Glutamatergic neuron (in vitro differentiated cells): ENCODE measurements around the gene MTREX. TPM values are rescaled to one million over a fixed set of nuclear protein-coding genes. Genes with fewer than 3 reads are reported as not detected.
A peak's percentile ranks its signal among the peaks of the same experiment; 100 is the strongest.

ENCODE experiments used
- DNase-seq: peaks from one replicate; pipeline ENCODE4 v3.0.0; 2022
- H3K27ac Mint-ChIP-seq: one replicate; pipeline ENCODE4 v1.8.0; 2020; ENCODE audit warnings: mild to moderate bottlenecking, mixed read lengths, inconsistent platforms; ENCODE audit not compliant: unreplicated experiment
- H3K27me3 Mint-ChIP-seq: one replicate; pipeline ENCODE4 v1.8.0; 2020; ENCODE audit warnings: mild to moderate bottlenecking, moderate library complexity, mixed read lengths, inconsistent platforms; ENCODE audit not compliant: unreplicated experiment
- H3K36me3 Mint-ChIP-seq: one replicate; pipeline ENCODE4 v1.8.0; 2020; ENCODE audit warnings: mild to moderate bottlenecking, mixed read lengths, inconsistent platforms; ENCODE audit not compliant: unreplicated experiment
- H3K4me1 Mint-ChIP-seq: one replicate; pipeline ENCODE4 v1.8.0; 2020; ENCODE audit warnings: mild to moderate bottlenecking, low read depth, mixed read lengths, inconsistent platforms; ENCODE audit not compliant: unreplicated experiment
- H3K4me3 Mint-ChIP-seq: one replicate; pipeline ENCODE4 v1.8.0; 2020; ENCODE audit warnings: mild to moderate bottlenecking, mixed read lengths, inconsistent platforms; ENCODE audit not compliant: unreplicated experiment
- H3K9me3 Mint-ChIP-seq: one replicate; pipeline ENCODE4 v1.8.0; 2020; ENCODE audit warnings: mild to moderate bottlenecking, moderate library complexity, mixed read lengths, inconsistent platforms; ENCODE audit not compliant: unreplicated experiment
- CTCF ChIP-seq: fragments of 200-600 bp; sonication (generic); IDR thresholded peaks from one replicate; pipeline ENCODE4 v1.5.0; 2021; ENCODE audit not compliant: partially characterized antibody, unreplicated experiment
- long read RNA-seq: library from polyadenylated mRNA; unstranded; transcript quantifications from one replicate; pipeline ENCODE4 v2.0.0, GENCODE V29; 2020; ENCODE audit not compliant: unreplicated experiment
- total RNA-seq: library from RNA; stranded (reverse); fragmentation: NEBNext Ultra II Directional; extraction: Animal tissue kit (Norgen Biotek cat#: 25700); gene quantifications from one replicate; pipeline ENCODE4 v1.2.1, GENCODE V29; 2021; ENCODE audit not compliant: unreplicated experiment

MTREX gene
- total RNA-seq: 81.9 TPM
- long read RNA-seq, full-length matches to known transcripts: 12 of 15 reads
- long read RNA-seq, partial matches to known transcripts: 2 of 15 reads
- long read RNA-seq, other reads (novel, unspliced or antisense): 1 of 15 reads

GRCh38 chr5:55307383-55308253 lies at the start of gene MTREX, which contains the start of gene DHX29:
Gene MTREX, plus strand, starts transcription at chr5:55307989. Its CDS starts 25 bp downstream, at chr5:55308014.
Gene DHX29, minus strand, starts transcription at chr5:55307694. Its CDS starts 121 bp downstream, at chr5:55307573.
- no peak within 1 kb of the TSS for H3K27ac Mint-ChIP-seq
- no peak within 1 kb of the TSS for H3K4me3 Mint-ChIP-seq
- peak; percentile 93 for DNase-seq
- peaks cover 1% of the 10 kb centered on the region for H3K9me3 Mint-ChIP-seq
- H3K4me1 Mint-ChIP-seq: peaks cover 2% of the 10 kb centered on the region
- no peaks in the 10 kb centered on the region for H3K36me3 Mint-ChIP-seq
- no peak for TF ChIP-seq CTCF
- no peaks in the 10 kb centered on the region for H3K27me3 Mint-ChIP-seq

GRCh38 chr5:55258339-55258738 lies 49.5 kb upstream of the MTREX start:
- TF ChIP-seq CTCF: no peak
- Mint-ChIP-seq H3K4me1 (no peaks in the 10 kb centered on the region), H3K27me3 (no peaks in the 10 kb centered on the region), H3K4me3 (no peak overlapping the region), H3K36me3 (no peaks in the 10 kb centered on the region), H3K9me3 (no peaks in the 10 kb centered on the region), H3K27ac (no peak overlapping the region)
- DNase-seq: no peak

- no peak overlapping the region for H3K27ac Mint-ChIP-seq
- no peaks in the 10 kb centered on the region for H3K4me1 Mint-ChIP-seq
- H3K4me3 Mint-ChIP-seq: no peak overlapping the region
- no peaks in the 10 kb centered on the region for H3K9me3 Mint-ChIP-seq
- DNase-seq: no peak
- H3K36me3 Mint-ChIP-seq: no peaks in the 10 kb centered on the region
- no peak for TF ChIP-seq CTCF
- no peaks in the 10 kb centered on the region for H3K27me3 Mint-ChIP-seq
These were observed 31.0 kb upstream of the MTREX start for GRCh38 chr5:55276771-55277170.

- H3K27me3 Mint-ChIP-seq: no peaks in the 10 kb centered on the region
- no peak overlapping the region for H3K27ac Mint-ChIP-seq
- no peak for TF ChIP-seq CTCF
- no peaks in the 10 kb centered on the region for H3K9me3 Mint-ChIP-seq
- no peak for DNase-seq
- H3K36me3 Mint-ChIP-seq: no peaks in the 10 kb centered on the region
- H3K4me1 Mint-ChIP-seq: no peaks in the 10 kb centered on the region
- no peak overlapping the region for H3K4me3 Mint-ChIP-seq
These were observed 29.0 kb upstream of the MTREX start for GRCh38 chr5:55278778-55279177.

GRCh38 chr5:55286411-55286933 lies 21.3 kb upstream of the MTREX start:
- no peaks in the 10 kb centered on the region for H3K4me1 Mint-ChIP-seq
- no peaks in the 10 kb centered on the region for H3K27me3 Mint-ChIP-seq
- DNase-seq: no peak
- no peaks in the 10 kb centered on the region for H3K36me3 Mint-ChIP-seq
- H3K9me3 Mint-ChIP-seq: no peaks in the 10 kb centered on the region
- H3K27ac Mint-ChIP-seq: no peak overlapping the region
- TF ChIP-seq CTCF: no peak
- H3K4me3 Mint-ChIP-seq: no peak overlapping the region
